ENCODE measurements around the gene P2RY11.

DNA sequence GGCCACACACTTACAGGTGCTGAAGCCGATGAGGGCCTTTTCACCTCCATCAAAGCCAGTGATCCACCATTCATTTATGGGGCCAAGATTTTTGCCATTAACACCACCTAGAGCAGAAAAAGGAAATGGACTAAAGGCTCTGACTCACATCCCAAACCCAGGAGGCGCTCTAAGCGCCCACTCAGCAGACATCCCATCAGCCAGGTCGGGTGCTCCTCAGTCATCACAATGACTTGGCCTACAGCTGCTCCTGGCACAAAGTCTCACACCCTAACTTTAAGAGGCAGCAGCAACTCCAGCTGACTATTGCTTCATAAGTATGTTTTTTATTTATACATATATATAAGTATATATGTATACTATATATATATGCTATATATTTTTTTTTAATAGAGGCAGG is 44.3 kb downstream of the P2RY11 start:
- TF ChIP-seq, protein P1, sequence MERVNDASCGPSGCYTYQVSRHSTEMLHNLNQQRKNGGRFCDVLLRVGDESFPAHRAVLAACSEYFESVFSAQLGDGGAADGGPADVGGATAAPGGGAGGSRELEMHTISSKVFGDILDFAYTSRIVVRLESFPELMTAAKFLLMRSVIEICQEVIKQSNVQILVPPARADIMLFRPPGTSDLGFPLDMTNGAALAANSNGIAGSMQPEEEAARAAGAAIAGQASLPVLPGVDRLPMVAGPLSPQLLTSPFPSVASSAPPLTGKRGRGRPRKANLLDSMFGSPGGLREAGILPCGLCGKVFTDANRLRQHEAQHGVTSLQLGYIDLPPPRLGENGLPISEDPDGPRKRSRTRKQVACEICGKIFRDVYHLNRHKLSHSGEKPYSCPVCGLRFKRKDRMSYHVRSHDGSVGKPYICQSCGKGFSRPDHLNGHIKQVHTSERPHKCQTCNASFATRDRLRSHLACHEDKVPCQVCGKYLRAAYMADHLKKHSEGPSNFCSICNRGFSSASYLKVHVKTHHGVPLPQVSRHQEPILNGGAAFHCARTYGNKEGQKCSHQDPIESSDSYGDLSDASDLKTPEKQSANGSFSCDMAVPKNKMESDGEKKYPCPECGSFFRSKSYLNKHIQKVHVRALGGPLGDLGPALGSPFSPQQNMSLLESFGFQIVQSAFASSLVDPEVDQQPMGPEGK (CRISPR knock-in tag; IDR thresholded peaks at IDR 0.05; ENCODE audit: borderline replicate concordance), result no peak
- TF ChIP-seq TOX (CRISPR knock-in tag; IDR thresholded peaks at IDR 0.05; ENCODE audit: borderline replicate concordance) (no peak), SNAI2 (CRISPR knock-in tag; IDR thresholded peaks at IDR 0.05) (no peak), RARB (CRISPR knock-in tag; IDR thresholded peaks at IDR 0.05) (no peak), ZNF565 (CRISPR knock-in tag; conservative IDR thresholded peaks at IDR 0.05; ENCODE audit: low read depth) (no peak), TCF4 (CRISPR knock-in tag; IDR thresholded peaks at IDR 0.05; ENCODE audit: borderline replicate concordance) (no peak), PPARA (CRISPR knock-in tag; IDR thresholded peaks at IDR 0.05; ENCODE audit: borderline replicate concordance) (no peak), BACH2 (CRISPR knock-in tag; IDR thresholded peaks at IDR 0.05; ENCODE audit: borderline replicate concordance) (no peak)
- TF ChIP-seq, protein P2, sequence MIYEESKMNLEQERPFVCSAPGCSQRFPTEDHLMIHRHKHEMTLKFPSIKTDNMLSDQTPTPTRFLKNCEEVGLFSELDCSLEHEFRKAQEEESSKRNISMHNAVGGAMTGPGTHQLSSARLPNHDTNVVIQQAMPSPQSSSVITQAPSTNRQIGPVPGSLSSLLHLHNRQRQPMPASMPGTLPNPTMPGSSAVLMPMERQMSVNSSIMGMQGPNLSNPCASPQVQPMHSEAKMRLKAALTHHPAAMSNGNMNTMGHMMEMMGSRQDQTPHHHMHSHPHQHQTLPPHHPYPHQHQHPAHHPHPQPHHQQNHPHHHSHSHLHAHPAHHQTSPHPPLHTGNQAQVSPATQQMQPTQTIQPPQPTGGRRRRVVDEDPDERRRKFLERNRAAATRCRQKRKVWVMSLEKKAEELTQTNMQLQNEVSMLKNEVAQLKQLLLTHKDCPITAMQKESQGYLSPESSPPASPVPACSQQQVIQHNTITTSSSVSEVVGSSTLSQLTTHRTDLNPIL (CRISPR knock-in tag; IDR thresholded peaks at IDR 0.05; ENCODE audit: low read depth), result no peak
